ENCODE measurements around the gene NBPF1.
"Not testable (repeated sequence)": the region's sequence is repeated elsewhere in the genome, so short reads cannot be mapped to it uniquely, and the experiment has no call there.

NBPF1 gene

GRCh38 chr1:16621681-16622315 is 8.4 kb upstream of the NBPF1 start:
- not testable (repeated sequence) for DNase-seq

- no peak for DNase-seq
Measured at GRCh38 chr1:16621300-16621658, 7.9 kb upstream of the NBPF1 start.

GRCh38 chr1:16619803-16620501 is 6.6 kb upstream of the NBPF1 start:
- not testable (repeated sequence) for DNase-seq

DNA sequence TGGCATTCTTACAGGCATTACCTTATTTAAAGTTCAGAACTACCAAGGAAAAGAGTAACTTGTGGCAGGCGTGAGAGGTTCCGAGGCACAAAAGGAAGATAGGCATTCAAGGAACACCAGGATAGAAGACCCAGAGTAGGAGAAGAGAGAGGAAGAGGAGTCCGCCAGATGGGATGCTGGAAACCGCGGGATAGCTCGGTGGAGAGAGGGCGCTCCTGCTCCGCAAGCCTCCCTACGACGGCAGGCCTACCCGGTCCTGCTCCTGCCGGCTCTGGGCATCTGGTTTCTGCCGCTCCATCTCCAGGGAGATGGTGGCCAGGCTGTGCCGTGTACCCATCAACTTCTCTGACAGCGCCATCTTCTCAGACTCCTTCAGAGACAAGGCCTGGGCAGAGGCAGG is 5.4 kb upstream of the NBPF1 start:
- DNase-seq: no peak

DNA sequence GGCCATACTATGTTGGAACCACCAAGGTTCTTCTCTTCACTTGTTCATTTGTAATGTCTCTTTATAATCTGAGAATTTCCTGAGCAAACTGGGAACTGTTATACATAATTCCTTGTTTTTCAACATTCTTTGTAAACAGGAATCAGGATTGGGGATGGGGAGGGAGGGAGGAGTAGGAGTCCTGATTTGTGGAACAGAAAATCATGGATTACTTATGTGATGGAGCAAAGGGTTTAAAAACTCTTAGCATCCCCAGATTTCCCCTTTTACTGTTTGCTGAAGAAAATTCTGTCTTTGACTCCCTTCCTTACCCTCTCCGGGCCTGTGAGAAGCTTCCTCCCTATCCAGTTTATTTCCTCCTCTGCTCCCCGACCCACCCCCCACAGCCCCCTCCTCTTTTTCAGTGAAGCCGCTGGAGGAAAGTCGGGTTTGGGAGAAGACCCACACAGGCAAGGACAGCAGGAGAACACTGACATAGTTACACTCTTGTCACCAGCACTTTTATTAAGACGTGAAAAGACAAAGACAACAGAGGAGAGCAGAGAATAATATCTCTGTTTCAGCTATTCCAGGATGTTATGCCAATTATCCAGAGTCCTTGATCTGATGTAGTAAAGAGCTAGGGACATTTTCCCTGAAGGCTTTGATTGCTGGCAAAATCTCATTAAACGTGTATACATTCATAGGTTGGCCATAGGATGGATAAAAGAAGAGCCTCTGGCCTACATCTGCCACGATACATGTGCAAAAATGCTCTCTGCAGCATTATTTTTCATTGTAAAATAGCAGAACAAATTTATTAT is 4.6 kb upstream of the NBPF1 start:
- DNase-seq: no peak

- no peak for DNase-seq
Measured at GRCh38 chr1:16617114-16617631, 3.8 kb upstream of the NBPF1 start.

GRCh38 chr1:16615253-16616252 is 2.2 kb upstream of the NBPF1 start:
- no peak for DNase-seq

- no peak for DNase-seq
Measured at GRCh38 chr1:16614361-16615252, 1.2 kb upstream of the NBPF1 start.

- DNase-seq: no peak
Measured at GRCh38 chr1:16612332-16613172, 812 bp downstream of the NBPF1 start.

GRCh38 chr1:16611981-16612331 is 1.4 kb downstream of the NBPF1 start:
- not testable (repeated sequence) for DNase-seq

DNA sequence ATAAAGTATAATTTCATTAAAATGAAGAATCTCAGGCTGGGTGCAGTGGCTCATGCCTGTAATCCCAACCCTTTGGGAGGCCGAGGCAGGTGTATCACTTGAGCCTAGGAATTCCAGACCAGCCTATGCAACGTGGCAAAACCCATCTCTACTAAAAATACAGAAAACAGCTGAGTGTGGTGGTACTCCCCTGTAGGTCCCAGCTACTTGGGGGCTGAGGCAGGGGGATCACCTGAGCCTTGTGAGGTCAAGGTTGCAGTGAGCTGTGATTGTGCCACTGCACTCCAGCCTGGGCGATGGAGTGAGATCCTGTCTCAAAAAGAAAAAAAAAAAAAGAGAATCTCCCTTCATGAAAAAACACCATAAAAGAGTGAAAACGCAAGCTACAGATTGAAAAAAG is 2.2 kb downstream of the NBPF1 start:
- DNase-seq: not testable (repeated sequence)

DNA sequence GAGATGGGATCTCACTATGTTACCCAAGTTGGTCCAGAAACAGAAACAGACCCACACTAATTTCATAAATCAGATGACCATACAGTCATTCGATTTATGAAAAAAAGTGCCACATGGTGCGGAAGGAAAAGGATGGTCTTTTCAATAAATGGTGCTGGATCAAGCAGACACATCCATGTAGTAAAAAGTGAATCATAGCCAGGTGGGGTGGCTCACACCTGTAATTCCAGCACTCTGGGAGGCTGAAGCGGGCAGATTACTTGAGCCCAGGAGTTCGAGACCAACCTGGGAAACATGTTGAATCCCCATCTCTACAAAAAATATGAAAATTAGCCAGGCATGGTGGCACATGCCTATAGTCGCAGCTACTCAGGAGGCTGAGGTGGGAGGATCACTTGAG is 2.8 kb downstream of the NBPF1 start:
- not testable (repeated sequence) for DNase-seq

DNA sequence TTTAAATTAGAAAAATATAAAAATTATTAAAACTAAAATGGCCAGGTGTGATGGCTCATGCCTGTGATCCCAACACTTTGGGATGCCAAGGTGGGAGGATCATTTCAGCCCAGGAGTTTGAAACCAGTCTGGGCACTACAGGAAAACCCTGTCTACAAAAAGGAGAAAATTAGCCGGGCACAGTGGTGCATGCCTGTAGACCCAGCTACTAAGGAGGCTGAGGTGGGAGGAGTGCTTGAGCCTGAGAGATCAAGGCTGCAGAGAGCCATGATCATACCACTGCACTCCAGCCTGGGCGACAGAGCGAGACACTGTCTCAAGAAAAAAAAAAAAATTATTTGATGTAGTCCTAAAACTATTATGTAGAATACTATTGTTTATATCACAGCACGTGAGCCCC is 3.6 kb downstream of the NBPF1 start:
- not testable (repeated sequence) for DNase-seq

GRCh38 chr1:16608838-16609560 is 4.4 kb downstream of the NBPF1 start:
- DNase-seq: no peak

- DNase-seq: peak; percentile 0
Measured at GRCh38 chr1:16607853-16608815, 5.2 kb downstream of the NBPF1 start.

- DNase-seq: no peak
Measured at GRCh38 chr1:16607433-16607851, 5.9 kb downstream of the NBPF1 start.

DNA sequence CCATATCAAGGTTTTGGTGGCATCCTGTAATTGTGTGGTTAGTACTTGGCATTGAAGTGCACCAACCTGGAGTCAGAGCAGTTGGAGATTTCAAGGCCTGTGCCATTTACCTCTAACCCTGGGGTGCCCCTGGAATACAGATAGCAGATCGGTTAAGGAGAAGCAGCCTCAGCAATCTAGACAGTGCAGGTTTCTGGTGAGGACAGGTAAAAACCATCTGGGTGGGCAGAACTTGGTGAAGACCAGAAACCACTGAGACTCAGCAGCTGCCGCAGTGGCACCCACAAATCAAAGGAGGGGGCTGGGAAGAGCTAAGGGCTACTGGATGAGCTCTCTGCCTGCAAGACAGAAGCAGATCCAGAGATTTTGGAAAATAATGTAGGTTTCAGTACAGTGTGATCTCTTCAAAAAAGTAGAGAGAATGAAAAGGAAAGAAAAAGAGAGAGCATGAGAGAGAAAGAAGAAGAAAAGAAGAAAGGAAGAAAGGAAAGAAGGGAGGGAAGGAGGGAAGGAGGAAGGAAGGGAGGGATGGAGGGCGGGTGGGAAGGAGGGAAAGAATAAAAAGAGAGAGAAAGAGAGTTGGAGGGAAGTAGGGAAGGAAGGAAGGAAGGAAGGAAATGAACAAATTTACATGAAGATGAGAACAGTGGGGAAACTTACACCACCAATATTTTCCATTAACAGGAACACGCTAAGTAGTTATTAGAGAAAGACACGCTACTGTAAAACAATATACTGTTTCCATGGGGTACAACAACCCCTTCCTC is 6.5 kb downstream of the NBPF1 start:
- peak; percentile 1 for DNase-seq
